WTC11 (cell line): ENCODE measurements around the gene E2F4. TPM values are rescaled to one million over a fixed set of nuclear protein-coding genes. Genes with fewer than 3 reads are reported as not detected.
A peak's percentile ranks its signal among the peaks of the same experiment; 100 is the strongest.

Experiments used
- ATAC-seq: fragments of 200-7000 bp; cut with Tn5 transposase; 2 replicates; pipeline ENCODE4 v1.10.0; 2021; ENCODE audit warnings: mild to moderate bottlenecking, moderate library complexity
- CTCF ChIA-PET: fragments of 300-600 bp; sonication (Branson Sonifier 250); formaldehyde crosslinking; loops from one replicate; lab custom pipeline; 2021; ENCODE audit warnings: antibody characterized with exemption; lab: Charles Lee
- POLR2A ChIA-PET: fragments of 350-600 bp; sonication (Branson Sonifier 250); formaldehyde crosslinking; loops from one replicate; lab custom pipeline; 2021; ENCODE audit warnings: antibody characterized with exemption; lab: Charles Lee
- DNase-seq: peaks from one replicate; pipeline ENCODE4 v3.0.0; 2021; ENCODE audit warnings: low spot score
- H3K27ac Mint-ChIP-seq: 2 replicates; pipeline ENCODE4 v1.8.0; 2021; ENCODE audit warnings: mixed read lengths
- H3K27me3 Mint-ChIP-seq: 2 replicates; pipeline ENCODE4 v1.8.0; 2021; ENCODE audit warnings: low read depth, mild to moderate bottlenecking, moderate library complexity, mixed read lengths
- H3K36me3 Mint-ChIP-seq: 2 replicates; pipeline ENCODE4 v1.8.0; 2021; ENCODE audit warnings: mixed read lengths
- H3K4me1 Mint-ChIP-seq: 2 replicates; pipeline ENCODE4 v1.8.0; 2022; ENCODE audit warnings: mixed read lengths
- H3K4me3 Mint-ChIP-seq: 2 replicates; pipeline ENCODE4 v1.8.0; 2021; ENCODE audit warnings: mild to moderate bottlenecking, moderate library complexity, mixed read lengths
- H3K9me3 Mint-ChIP-seq: 2 replicates; pipeline ENCODE4 v1.8.0; 2021; ENCODE audit warnings: mixed read lengths
- ESRRA ChIP-seq: sonication (generic); formaldehyde crosslinking; IDR thresholded peaks from 2 replicates; pipeline ENCODE4 v1.8.1; 2022; ENCODE audit warnings: mild to moderate bottlenecking, missing genetic modification reagents, borderline replicate concordance
- HMGXB4 ChIP-seq: sonication (generic); formaldehyde crosslinking; IDR thresholded peaks from 2 replicates; pipeline ENCODE4 v1.8.1; 2023; ENCODE audit warnings: mild to moderate bottlenecking, moderate library complexity, missing genetic modification reagents
- JAZF1 ChIP-seq: fragments of 250-450 bp; sonication (Bioruptor Pico); IDR thresholded peaks from 2 replicates; pipeline ENCODE4 v1.9.0; 2021; ENCODE audit warnings: moderate library complexity, mild to moderate bottlenecking, inconsistent platforms
- ZMAT4 ChIP-seq: fragments of 250-450 bp; sonication (Bioruptor Pico); IDR thresholded peaks from 2 replicates; pipeline ENCODE4 v1.9.0; 2021; ENCODE audit warnings: mild to moderate bottlenecking
- ZNF416 ChIP-seq: fragments of 250-450 bp; sonication (Bioruptor Pico); IDR thresholded peaks from 2 replicates; pipeline ENCODE4 v1.9.0; 2021; ENCODE audit warnings: mild to moderate bottlenecking, inconsistent platforms
- total RNA-seq: library from RNA; stranded (reverse); gene quantifications from 3 replicates; pipeline ENCODE4 v1.2.3, GENCODE V29; 2021
- TF ChIP-seq, protein P1 (sequence below): sonication (generic); formaldehyde crosslinking; IDR thresholded peaks from 2 replicates; pipeline ENCODE4 v1.8.1; 2022; ENCODE audit warnings: mild to moderate bottlenecking, missing genetic modification reagents, moderate library complexity, borderline replicate concordance
- TF ChIP-seq, protein P2 (sequence below): sonication (generic); formaldehyde crosslinking; IDR thresholded peaks from 2 replicates; pipeline ENCODE4 v1.8.1; 2023; ENCODE audit warnings: mild to moderate bottlenecking, missing genetic modification reagents
- TF ChIP-seq, protein P3 (sequence below): sonication (generic); formaldehyde crosslinking; IDR thresholded peaks from 2 replicates; pipeline ENCODE4 v1.8.1; 2022; ENCODE audit warnings: low read depth, missing genetic modification reagents, borderline replicate concordance
- TF ChIP-seq, protein P4 (sequence below): sonication (generic); formaldehyde crosslinking; IDR thresholded peaks from 2 replicates; pipeline ENCODE4 v1.8.0; 2022; ENCODE audit warnings: mild to moderate bottlenecking, missing genetic modification reagents
- TF ChIP-seq, protein P5 (sequence below): sonication (generic); formaldehyde crosslinking; IDR thresholded peaks from 2 replicates; pipeline ENCODE4 v1.8.0; 2022; ENCODE audit warnings: mild to moderate bottlenecking, missing genetic modification reagents
- TF ChIP-seq, protein P6 (sequence below): sonication (generic); formaldehyde crosslinking; IDR thresholded peaks from 2 replicates; pipeline ENCODE4 v1.8.0; 2023; ENCODE audit warnings: mild to moderate bottlenecking, missing genetic modification reagents
- TF ChIP-seq, protein P7 (sequence below): sonication (generic); formaldehyde crosslinking; IDR thresholded peaks from 2 replicates; pipeline ENCODE4 v1.8.0; 2022; ENCODE audit warnings: mild to moderate bottlenecking, missing genetic modification reagents

E2F4 gene
- total RNA-seq, 1 experiment from 2014 or later = 85.0 TPM

GRCh38 chr16:67151431-67152097 lies 40.4 kb upstream of the E2F4 start:
- no peaks in the 10 kb centered on the region for H3K9me3 Mint-ChIP-seq
- no peak overlapping the region for H3K27ac Mint-ChIP-seq
- H3K4me1 Mint-ChIP-seq = peaks cover 8% of the 10 kb centered on the region
- H3K4me3 Mint-ChIP-seq = peak overlapping the region; percentile 75
- H3K27me3 Mint-ChIP-seq = peaks cover 65% of the 10 kb centered on the region
- no peak for DNase-seq
- TF ChIP-seq, protein P1, sequence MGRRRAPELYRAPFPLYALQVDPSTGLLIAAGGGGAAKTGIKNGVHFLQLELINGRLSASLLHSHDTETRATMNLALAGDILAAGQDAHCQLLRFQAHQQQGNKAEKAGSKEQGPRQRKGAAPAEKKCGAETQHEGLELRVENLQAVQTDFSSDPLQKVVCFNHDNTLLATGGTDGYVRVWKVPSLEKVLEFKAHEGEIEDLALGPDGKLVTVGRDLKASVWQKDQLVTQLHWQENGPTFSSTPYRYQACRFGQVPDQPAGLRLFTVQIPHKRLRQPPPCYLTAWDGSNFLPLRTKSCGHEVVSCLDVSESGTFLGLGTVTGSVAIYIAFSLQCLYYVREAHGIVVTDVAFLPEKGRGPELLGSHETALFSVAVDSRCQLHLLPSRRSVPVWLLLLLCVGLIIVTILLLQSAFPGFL (CRISPR knock-in tag) = no peak
- TF ChIP-seq ZNF416 (CRISPR knock-in tag) (no peak), ZMAT4 (no peak), JAZF1 (no peak)
- TF ChIP-seq, protein P2, sequence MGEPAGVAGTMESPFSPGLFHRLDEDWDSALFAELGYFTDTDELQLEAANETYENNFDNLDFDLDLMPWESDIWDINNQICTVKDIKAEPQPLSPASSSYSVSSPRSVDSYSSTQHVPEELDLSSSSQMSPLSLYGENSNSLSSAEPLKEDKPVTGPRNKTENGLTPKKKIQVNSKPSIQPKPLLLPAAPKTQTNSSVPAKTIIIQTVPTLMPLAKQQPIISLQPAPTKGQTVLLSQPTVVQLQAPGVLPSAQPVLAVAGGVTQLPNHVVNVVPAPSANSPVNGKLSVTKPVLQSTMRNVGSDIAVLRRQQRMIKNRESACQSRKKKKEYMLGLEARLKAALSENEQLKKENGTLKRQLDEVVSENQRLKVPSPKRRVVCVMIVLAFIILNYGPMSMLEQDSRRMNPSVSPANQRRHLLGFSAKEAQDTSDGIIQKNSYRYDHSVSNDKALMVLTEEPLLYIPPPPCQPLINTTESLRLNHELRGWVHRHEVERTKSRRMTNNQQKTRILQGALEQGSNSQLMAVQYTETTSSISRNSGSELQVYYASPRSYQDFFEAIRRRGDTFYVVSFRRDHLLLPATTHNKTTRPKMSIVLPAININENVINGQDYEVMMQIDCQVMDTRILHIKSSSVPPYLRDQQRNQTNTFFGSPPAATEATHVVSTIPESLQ (CRISPR knock-in tag) = no peak
- TF ChIP-seq, protein P3, sequence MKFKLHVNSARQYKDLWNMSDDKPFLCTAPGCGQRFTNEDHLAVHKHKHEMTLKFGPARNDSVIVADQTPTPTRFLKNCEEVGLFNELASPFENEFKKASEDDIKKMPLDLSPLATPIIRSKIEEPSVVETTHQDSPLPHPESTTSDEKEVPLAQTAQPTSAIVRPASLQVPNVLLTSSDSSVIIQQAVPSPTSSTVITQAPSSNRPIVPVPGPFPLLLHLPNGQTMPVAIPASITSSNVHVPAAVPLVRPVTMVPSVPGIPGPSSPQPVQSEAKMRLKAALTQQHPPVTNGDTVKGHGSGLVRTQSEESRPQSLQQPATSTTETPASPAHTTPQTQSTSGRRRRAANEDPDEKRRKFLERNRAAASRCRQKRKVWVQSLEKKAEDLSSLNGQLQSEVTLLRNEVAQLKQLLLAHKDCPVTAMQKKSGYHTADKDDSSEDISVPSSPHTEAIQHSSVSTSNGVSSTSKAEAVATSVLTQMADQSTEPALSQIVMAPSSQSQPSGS (CRISPR knock-in tag) = no peak
- TF ChIP-seq, protein P4, sequence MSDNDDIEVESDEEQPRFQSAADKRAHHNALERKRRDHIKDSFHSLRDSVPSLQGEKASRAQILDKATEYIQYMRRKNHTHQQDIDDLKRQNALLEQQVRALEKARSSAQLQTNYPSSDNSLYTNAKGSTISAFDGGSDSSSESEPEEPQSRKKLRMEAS = no peak
- H3K36me3 Mint-ChIP-seq = peaks cover 8% of the 10 kb centered on the region
- CTCF ChIA-PET = interaction anchor here (0.7 to 15.3 kb wide), 23 partner anchors 9 to 248 kb away, joined by 3 to 386 read pairs (median 5); partner anchors contain the start of genes CES3, ELMO3, FBXL8 and FHOD1
- POLR2A ChIA-PET = interaction anchor here (0.6 to 1.1 kb wide), 3 partner anchors 34 to 194 kb away, joined by 3 read pairs; no protein-coding TSS in a partner anchor
- no peak for ATAC-seq

- no peaks in the 10 kb centered on the region for H3K36me3 Mint-ChIP-seq
- H3K9me3 Mint-ChIP-seq = no peaks in the 10 kb centered on the region
- H3K4me3 Mint-ChIP-seq = peak overlapping the region; percentile 70
- CTCF ChIA-PET = interaction anchor here (0.5 to 15.3 kb wide), 85 partner anchors 10 to 324 kb away, joined by 3 to 386 read pairs (median 5); partner anchors contain the start of genes CBFB, CES3, E2F4 and ELMO3
- ATAC-seq (no peak), DNase-seq (no peak)
- peaks cover 19% of the 10 kb centered on the region for H3K4me1 Mint-ChIP-seq
- peaks cover 89% of the 10 kb centered on the region for H3K27me3 Mint-ChIP-seq
- POLR2A ChIA-PET = interaction anchor here (0.5 to 1.2 kb wide), 5 partner anchors 14 to 647 kb away, joined by 3 to 5 read pairs (median 4); no protein-coding TSS in a partner anchor
- no peak overlapping the region for H3K27ac Mint-ChIP-seq
- TF ChIP-seq, protein P5, sequence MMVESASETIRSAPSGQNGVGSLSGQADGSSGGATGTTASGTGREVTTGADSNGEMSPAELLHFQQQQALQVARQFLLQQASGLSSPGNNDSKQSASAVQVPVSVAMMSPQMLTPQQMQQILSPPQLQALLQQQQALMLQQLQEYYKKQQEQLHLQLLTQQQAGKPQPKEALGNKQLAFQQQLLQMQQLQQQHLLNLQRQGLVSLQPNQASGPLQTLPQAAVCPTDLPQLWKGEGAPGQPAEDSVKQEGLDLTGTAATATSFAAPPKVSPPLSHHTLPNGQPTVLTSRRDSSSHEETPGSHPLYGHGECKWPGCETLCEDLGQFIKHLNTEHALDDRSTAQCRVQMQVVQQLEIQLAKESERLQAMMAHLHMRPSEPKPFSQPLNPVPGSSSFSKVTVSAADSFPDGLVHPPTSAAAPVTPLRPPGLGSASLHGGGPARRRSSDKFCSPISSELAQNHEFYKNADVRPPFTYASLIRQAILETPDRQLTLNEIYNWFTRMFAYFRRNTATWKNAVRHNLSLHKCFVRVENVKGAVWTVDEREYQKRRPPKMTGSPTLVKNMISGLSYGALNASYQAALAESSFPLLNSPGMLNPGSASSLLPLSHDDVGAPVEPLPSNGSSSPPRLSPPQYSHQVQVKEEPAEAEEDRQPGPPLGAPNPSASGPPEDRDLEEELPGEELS (CRISPR knock-in tag) = no peak
- no peak for TF ChIP-seq HMGXB4
- TF ChIP-seq JAZF1 = no peak
- TF ChIP-seq, protein P4 = peak; percentile 89
- TF ChIP-seq ESRRA (CRISPR knock-in tag) = no peak
- TF ChIP-seq, protein P6, sequence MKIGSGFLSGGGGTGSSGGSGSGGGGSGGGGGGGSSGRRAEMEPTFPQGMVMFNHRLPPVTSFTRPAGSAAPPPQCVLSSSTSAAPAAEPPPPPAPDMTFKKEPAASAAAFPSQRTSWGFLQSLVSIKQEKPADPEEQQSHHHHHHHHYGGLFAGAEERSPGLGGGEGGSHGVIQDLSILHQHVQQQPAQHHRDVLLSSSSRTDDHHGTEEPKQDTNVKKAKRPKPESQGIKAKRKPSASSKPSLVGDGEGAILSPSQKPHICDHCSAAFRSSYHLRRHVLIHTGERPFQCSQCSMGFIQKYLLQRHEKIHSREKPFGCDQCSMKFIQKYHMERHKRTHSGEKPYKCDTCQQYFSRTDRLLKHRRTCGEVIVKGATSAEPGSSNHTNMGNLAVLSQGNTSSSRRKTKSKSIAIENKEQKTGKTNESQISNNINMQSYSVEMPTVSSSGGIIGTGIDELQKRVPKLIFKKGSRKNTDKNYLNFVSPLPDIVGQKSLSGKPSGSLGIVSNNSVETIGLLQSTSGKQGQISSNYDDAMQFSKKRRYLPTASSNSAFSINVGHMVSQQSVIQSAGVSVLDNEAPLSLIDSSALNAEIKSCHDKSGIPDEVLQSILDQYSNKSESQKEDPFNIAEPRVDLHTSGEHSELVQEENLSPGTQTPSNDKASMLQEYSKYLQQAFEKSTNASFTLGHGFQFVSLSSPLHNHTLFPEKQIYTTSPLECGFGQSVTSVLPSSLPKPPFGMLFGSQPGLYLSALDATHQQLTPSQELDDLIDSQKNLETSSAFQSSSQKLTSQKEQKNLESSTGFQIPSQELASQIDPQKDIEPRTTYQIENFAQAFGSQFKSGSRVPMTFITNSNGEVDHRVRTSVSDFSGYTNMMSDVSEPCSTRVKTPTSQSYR (CRISPR knock-in tag) = peak; percentile 47; the same call in 1 of the 2 replicates
- TF ChIP-seq, protein P7, sequence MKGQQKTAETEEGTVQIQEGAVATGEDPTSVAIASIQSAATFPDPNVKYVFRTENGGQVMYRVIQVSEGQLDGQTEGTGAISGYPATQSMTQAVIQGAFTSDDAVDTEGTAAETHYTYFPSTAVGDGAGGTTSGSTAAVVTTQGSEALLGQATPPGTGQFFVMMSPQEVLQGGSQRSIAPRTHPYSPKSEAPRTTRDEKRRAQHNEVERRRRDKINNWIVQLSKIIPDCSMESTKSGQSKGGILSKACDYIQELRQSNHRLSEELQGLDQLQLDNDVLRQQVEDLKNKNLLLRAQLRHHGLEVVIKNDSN (CRISPR knock-in tag) = peak; percentile 41; the same call in 1 of the 2 replicates
Observed at GRCh38 chr16:67154578-67155294, 37.2 kb upstream of the E2F4 start.
